SK-MEL-5 (cell line): ENCODE measurements around the gene ZNF208. TPM values are rescaled to one million over a fixed set of nuclear protein-coding genes. Genes with fewer than 3 reads are reported as not detected.
"Not testable (repeated sequence)": the region's sequence is repeated elsewhere in the genome, so short reads cannot be mapped to it uniquely, and the experiment has no call there.

Source experiments
- DNase-seq: peaks from one replicate; pipeline ENCODE4 v3.0.0-alpha.2; 2016; ENCODE audit warnings: low read depth, low spot score
- in situ Hi-C: cut with HindIII; loops from 2 replicates; pipeline ENCODE4 v1.10.0; 2016; ENCODE audit warnings: low sequenced_read_pairs, high pct_unique_total_duplicates, low pct_unique_long_range_greater_than_20kb
- total RNA-seq: library from RNA; depleted of rRNA; stranded (reverse); fragments of >200 nt; shearing (Covaris generic); gene quantifications from 2 replicates; pipeline ENCODE4 v1.2.3, GENCODE V29; 2014; rRNA removed

ZNF208 gene
- total RNA-seq, 1 experiment from 2014 or later = 0.26 TPM

- in situ Hi-C loops = no loop called here
- no peak for DNase-seq
Measured at GRCh38 chr19:21901861-21902260, 108.9 kb downstream of the ZNF208 start.

GRCh38 chr19:21900401-21900800 lies 110.3 kb downstream of the ZNF208 start:
- DNase-seq = no peak
- in situ Hi-C loops = no loop called here

- in situ Hi-C loops = no loop called here
- DNase-seq = no peak
Measured at GRCh38 chr19:21891086-21891485, 119.7 kb downstream of the ZNF208 start.

GRCh38 chr19:21890017-21890416 lies 120.7 kb downstream of the ZNF208 start:
- in situ Hi-C loops, DNase-seq: not testable (repeated sequence)

GRCh38 chr19:21885516-21885915 lies 125.2 kb downstream of the ZNF208 start:
- DNase-seq, in situ Hi-C loops: not testable (repeated sequence)

GRCh38 chr19:21884786-21885185 lies 126.0 kb downstream of the ZNF208 start:
- DNase-seq, in situ Hi-C loops: not testable (repeated sequence)

GRCh38 chr19:21883516-21883915 lies 127.2 kb downstream of the ZNF208 start:
- no peak for DNase-seq
- in situ Hi-C loops = no loop called here

Other genes with a start within 250 kb of the ZNF208 start
- gene ZNF100, start 243.4 kb downstream of the ZNF208 start, total RNA-seq = 5.7 and 7.7 TPM in 2 replicates
- 4.4 and 4.7 TPM in 2 replicates for gene ZNF43, start 174.8 kb downstream of the ZNF208 start, total RNA-seq
- 0.83 and 1.1 TPM in 2 replicates for gene ZNF257, start 41.5 kb upstream of the ZNF208 start, total RNA-seq
- 0.08 and 0.18 TPM in 2 replicates for gene ZNF676, start 186.0 kb upstream of the ZNF208 start, total RNA-seq